GOT3 (cell line): ENCODE measurements around the gene CASP8.
A peak's percentile ranks its signal among the peaks of the same experiment; 100 is the strongest.
"Not testable (repeated sequence)": the region's sequence is repeated elsewhere in the genome, so short reads cannot be mapped to it uniquely, and the experiment has no call there.

ENCODE experiments used
- DNase-seq: peaks from one replicate; lab custom pipeline; 2025; ENCODE audit warnings: mixed read lengths; lab: John Stamatoyannopoulos, UW

Gene CASP8

DNA sequence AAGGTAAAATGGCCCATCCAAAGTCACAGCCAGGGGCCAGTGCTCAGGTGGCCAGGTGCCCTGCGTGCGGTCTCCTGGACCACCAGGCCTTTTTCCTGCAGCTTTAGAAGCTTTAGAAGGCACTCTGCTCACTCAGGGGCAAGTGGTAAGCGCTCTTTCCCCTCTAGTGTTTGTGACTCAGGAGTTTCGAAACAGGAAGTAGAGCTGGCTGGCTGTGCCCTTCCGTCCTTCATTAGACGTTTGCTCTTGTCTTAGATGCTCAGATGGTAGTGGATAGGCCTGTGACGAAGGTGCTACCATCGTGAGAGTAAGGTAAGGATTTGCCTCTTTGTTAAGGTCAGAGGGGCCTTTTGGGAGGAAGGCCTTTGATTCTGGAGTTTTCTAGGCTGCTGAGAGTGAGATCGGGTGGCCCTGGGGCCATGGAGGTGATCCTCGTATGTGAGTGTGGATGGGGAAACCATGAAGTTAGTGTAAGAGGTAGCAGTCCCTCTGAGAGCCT is at the start of gene CASP8:
Gene CASP8, plus strand, starts transcription at position 235 of the 499 bp plus-strand sequence. CDS start 5,951 bp downstream, outside the sequence.
- no peak for DNase-seq

DNA sequence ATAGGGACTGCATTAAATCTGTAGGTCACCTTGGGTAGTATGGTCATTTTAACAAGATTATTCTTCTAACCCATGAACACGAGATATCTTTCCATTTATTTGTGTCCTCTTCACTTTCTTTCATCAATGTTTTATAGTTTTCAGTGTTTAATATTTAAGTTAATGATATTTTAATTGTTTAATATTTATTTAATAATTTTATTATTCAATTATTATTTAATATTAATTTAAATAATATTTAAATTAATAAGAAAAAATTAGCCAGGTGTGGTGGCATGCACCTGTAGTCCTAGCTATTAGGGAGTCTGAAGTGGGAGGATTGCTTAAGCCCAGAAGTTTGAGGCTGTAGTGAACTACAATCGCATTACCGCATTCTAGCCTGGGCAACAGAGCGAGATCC is 44.4 kb upstream of the CASP8 start:
- no peak for DNase-seq

DNA sequence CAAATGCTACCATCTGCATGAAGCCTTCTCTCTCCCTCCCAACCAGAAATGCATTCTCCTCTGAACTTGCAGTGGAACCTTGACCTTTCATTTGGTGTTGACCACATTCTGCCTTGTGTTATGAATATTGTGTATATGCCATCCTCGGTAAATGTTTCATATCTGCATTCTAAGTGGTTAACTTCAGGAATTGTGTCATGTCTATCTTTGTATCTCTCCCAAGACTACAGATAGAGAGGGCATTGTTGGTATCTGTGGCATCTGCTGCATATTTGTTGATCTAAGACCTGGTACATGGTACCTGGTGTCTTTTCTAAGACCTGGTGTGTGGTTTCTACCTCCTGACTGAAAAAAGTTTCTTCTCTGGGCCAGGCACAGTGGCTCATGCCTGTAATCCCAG is 43.4 kb upstream of the CASP8 start:
- DNase-seq: no peak

DNA sequence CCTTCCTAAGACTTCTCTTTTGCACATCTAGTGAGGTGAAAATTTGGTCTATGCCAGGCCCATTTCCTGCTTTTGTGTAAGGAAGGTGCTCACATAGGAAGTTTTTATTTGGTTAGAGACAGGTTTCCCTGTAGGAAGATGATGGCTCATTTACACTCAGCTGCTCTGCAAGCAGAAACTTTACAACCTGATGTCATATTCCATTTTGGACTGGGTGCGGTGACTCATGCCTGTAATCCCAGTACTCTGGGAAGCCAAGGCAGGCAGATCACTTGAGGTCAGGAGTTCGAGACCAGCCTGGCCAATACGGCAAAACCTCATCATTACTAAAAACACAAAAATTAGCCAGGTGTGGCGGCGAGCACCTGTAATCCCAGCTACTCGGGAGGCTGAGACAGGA is 41.6 kb upstream of the CASP8 start:
- DNase-seq: no peak

DNA sequence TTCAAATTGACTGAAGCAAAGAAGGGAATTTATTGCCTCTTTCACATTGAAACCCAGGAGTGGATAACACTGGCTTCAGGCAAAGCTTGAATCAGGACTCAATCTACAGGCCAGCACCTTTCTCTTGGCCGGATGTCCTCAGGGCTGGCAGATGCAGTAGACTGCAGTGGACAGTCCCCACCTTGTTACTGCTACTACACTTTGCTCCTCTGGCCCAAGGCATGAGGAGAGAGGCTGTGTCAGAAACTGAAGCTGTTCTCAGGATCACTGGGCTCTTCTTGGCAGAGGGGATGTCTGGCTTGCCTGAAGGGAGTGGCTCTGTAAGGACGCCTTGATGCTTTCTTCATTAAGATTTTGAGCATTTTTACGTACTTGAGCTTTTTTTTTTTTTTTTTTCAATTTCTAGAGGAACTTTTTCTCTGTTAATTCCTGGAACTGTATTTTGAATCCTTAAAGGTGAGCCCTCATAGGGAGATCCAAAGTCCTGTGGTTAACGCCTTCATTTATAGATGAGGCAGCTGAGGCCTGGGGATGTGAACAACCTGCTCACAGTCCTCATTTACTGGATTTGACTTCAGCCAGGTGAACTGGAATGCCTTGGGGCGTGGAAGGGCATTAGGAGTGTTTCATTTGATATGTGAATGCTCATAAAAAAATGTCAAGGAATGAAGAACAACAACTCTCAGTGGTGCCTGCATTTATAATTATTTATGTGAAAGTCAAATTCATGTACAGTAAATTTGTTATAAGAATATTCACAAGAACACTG is 40.8 kb upstream of the CASP8 start:
- no peak for DNase-seq

DNA sequence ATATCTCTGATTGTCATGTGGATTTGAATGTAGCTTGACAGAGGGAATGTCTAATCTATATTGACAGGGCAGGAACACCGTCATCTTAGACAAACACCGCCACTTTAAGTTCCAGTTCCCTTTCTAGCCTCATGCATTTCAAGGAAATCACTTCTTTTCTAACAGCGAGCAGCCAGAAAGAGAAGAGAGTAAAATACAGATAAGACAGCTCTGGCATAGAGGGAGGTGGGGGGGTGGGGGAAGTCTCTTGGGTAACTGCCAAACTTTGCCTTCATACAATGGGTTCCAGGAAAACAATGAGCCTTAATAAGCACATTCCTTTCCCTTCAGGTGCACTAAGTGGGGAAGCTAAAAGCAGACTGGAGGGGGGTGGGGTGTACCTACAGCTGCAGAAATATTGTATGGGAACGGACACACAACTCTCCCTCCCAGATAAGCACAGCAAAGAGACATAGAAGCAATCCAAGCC is 40.2 kb upstream of the CASP8 start:
- DNase-seq: no peak

DNA sequence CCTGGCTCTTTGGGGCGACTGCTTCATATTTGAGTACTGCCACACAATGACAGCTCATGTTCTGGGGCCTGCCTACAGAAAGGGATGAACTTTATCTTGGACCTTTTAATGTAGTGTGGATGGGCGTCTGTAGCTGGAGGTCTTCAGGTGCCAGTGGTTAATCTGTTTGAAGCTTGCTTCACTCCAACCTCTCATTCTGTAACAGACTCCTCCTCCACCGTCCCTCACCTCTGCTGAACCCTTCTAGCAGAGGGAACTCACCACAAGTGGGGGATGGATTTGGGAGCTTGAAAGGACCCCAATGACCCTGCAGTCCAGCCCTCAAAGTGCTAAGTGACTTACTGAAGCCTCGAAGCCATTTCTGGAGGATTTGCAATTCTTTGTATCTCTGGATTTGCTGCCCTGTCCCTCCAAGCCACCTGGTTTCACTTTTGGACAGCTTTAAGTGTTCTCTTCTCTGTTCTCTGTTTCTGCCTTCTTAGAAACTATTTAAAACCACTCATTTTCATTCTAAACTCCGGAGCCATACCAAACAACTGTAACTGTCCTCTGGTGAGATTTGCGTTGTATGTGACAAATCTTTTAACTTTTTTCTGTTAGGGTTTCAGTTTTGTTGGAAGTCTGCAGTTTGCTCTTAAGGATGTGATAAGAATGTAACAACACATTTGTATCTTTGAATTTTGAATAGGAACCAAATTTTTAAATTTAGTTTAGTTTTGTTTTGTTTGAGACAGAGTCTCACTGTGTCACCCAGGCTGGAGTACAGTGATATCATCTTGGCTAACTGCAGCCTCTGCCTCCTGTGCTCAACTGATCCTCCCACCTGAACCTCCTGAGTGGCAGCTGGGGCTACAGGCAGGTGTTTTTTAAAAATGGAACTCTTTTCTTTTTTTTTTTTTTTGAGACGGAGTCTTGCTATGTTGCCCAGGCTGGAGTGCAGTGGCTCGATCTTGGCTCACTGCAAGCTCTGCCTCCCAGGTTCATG is 37.0 kb upstream of the CASP8 start:
- DNase-seq: no peak

DNA sequence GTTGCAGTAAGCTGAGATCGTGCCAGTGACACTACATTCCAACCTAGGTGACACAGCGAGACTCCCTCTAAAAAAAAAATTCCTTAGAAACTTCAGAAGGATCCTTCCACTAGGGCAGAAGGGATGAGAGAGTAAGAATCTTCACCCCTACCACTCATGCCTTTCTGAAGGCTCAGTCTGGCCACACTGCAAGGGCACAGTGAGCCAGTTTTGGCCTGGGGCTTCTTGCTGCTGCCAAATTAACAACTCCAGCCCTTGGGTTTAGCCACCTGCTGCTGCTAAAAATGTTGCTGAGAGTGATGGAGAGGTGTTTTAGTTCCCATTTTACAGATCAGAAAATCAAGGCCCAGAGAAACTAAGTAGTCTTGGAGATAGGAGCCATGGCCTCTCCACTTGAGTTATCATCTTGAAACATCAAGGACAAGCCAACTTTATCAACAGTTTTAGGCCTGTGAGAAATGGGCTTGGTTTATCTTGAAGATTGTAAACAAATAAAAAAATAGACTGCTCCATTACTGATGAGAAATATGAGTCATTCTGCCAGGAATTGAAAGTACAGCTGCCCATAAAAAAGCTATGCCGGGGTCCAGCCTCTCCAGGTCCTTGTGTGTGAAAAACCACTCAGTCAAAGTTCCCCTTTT is 31.9 kb upstream of the CASP8 start:
- DNase-seq: no peak

DNA sequence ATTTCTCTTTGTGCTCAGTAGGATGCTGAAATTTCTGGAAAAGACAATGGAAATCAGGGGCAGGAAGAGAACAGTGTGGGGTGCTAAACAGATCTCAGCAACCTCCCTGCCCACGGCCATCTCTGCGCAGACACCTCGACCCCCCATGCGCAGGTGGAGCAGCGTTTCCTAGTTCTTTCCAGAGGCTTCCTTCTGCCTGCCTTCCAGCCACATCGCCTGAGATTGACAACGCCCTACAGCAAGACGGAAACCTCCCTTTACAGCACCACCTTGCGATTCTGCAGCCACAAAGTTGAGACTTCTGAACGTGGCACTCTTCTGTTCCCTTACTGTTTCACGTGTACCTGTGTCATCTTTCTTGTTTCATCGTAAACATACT is 31.4 kb upstream of the CASP8 start:
- DNase-seq: no peak

DNA sequence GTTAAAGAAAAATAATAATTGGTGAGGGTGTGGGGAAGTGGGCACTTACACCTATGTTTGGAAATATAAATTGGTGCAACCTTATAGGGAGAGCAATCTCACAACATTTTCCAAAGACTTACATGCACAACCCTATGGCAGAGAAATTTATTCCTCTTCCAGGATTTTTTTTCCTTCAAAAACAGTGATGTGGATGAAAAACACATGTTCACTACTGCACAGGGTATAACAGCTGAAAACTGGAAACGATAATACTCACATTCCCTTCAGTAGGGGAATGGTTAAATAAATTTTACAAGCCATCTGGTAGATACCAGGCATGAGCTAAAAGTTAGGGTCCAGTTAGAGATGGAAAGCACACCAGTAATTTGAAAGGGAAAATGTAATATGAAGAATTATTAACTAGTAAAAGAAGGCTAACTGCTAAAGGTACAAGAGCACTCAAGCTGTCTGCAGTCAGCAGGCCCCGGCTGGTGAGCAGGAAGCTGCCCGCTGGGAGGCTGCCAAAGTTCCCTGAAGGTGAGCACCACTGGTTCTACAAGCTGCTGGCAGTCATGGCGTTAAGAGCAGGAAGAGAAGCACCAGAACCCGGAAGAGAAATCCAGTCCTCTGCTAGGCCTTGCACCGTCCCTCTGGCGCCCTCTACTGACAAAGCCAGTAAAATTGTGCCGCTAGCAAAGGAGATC is 28.4 kb upstream of the CASP8 start:
- peak; percentile 54 for DNase-seq

DNA sequence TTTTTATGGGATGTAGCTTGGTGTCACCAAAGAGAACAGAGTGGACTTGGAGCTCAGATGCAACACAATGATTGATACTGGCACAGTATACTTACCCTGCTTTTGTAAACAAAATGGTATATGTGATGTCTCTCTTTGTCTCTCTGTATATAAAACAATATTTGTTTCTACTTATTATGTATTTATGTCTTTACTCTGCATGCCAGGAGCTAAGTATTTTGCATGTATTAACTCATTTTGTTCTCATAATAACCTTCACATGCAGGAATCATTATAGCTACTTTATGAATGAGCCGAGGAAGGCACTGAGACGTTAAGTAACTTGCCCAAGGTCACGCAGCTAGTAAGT is 27.9 kb upstream of the CASP8 start:
- DNase-seq: no peak

DNA sequence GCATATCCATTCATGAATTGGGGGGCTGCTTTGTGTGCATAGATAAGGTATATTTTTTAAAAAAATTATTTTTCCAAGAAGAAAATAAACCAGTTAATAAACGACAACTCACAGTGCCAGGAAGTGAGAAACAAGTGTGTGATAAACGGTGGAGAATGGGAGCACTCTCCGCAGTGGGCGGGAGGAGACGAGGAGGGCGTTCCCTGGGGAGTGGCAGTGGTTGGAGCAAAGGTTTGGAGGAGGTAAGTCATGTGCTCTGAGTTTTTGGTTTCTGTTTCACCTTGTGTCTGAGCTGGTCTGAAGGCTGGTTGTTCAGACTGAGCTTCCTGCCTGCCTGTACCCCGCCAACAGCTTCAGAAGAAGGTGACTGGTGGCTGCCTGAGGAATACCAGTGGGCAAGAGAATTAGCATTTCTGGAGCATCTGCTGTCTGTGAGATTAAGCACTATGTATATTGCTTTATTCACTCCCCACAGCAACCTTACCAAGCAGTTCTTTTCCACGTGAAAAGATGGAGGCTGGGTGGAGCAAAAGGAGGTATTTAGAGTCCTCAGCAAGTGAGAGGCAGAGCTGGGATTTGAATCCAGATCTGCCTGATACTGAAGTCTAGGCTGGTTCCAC is 27.0 kb upstream of the CASP8 start:
- no peak for DNase-seq

DNA sequence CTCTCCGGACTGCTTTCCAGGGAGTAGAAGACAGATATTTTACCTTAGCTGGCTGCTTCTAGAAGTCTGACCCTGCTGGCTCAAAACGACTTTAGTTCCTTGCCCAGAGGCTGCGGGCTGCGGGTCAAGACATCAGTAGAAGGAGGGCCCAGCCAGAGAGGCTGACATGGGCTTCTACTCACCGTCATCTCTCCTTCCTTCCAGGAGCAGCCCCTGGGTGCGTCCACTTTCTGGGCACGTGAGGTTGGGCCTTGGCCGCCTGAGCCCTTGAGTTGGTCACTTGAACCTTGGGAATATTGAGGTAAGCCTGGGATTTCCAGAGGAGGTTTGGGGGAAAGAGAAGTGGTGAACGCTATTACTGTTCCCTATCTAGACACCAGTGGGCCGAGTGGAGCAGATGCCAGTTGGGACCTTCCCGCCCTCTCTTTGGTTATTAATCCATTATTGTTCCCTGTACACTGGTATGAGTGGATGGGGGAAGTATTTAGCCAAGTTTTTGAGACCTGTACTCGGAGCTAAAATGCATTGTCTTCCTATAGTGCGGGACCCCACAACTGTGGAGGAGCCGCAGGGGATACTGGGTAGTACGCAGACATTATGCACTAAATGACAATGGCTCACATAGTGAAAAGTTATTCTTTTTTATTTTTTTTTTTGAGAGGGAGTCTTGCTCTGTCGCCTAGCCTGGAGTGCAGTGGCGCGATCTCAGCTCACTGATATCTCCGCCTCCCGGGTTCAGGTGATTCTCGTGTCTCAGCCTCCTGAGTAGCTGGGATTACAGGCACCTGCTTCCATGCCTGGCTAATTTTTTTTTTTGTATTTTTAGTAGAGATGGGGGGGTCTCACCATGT is 26.3 kb upstream of the CASP8 start:
- no peak for DNase-seq

DNA sequence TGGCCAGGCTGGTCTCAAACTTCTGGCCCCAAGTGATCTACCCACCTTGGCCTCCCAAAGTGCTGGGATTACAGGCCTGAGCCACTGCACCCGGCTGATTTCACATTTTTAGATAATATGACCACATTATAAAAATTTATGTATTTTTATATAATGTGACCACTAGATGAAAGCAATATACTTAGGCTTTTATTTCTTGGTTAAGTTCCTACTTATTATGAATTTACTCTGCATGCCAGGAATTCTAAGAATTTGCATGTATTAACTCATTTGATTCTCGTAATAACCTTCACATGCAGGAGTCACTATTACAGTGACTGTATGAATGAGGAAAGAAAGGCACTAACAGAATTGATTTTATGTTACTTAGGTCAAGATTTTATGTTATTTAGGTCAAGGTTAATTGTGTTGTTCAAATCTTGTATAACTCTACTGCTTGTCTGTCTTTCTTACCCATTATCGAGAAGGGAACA is 25.6 kb upstream of the CASP8 start:
- DNase-seq: no peak

DNA sequence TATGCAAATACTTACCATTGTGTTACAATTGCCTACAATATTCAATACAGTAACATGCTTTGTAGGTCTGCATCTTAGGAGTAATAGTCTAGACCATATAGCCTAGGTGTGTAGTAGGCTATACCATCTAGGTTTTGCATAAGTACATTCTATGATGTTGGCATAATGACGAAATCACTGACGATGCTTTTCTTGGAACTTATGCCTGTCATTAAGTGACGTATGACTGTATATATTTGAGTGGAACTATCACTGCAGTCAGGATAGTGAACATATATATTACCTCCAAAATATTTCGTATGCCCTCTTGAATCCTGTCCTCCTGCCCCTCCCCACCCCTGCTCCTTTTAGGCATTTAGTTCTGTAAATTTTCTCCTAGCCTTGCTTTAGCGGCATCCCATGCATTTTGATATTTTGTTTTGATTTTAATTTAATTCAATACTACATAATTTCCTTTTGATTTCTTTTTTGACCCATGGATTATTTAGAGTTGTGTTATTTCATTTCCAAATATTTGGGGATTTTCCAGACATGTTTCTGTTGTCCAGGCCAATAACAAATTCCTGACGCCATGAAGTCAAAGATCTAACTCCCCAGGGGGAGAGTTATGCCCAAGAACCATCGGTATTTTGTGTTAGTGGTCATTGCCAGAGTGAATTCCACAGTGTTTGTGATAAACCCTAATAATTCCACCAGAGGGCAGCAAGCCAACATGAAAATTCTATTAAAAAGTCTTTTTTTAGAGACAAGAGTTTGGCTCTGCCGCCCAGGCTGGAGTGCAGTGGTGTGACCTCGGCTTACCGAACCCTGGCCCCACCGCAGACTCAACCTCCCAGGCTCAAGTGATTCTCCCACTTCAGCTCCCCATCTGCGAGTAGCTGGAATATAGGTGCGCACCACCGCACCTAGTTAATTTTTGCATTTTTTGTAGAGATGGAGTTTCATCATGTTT is 24.2 kb upstream of the CASP8 start:
- DNase-seq: no peak

DNA sequence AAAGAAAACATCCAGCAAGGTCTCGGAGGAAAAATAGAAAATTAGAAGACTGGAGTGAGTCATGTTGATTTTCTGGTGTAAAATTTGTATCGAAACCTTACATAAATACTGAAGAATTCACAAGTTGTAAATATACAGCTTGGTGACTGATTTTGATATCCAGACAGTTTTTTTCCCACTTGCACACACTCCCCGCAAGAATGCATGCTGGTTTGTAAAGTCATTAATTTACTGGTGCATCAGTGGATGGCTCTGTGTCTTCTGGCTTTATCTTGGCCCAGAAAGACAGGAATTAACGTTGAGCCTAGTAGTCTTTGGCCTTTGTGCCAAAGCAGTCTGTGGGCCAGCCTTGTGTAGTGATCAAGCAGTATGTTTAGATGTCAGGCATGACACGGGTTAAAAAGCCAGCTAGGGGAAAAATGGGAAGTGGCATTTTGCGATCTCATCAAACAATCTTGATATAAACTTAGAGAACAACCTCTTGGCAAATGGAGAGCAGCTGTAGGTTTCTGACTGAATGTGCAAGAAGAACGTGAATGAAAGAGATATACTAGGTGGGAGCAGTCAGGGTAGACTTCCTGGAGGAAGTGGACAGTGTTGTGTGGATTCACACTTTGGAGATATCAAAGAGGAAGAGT is 22.7 kb upstream of the CASP8 start:
- DNase-seq: no peak

DNA sequence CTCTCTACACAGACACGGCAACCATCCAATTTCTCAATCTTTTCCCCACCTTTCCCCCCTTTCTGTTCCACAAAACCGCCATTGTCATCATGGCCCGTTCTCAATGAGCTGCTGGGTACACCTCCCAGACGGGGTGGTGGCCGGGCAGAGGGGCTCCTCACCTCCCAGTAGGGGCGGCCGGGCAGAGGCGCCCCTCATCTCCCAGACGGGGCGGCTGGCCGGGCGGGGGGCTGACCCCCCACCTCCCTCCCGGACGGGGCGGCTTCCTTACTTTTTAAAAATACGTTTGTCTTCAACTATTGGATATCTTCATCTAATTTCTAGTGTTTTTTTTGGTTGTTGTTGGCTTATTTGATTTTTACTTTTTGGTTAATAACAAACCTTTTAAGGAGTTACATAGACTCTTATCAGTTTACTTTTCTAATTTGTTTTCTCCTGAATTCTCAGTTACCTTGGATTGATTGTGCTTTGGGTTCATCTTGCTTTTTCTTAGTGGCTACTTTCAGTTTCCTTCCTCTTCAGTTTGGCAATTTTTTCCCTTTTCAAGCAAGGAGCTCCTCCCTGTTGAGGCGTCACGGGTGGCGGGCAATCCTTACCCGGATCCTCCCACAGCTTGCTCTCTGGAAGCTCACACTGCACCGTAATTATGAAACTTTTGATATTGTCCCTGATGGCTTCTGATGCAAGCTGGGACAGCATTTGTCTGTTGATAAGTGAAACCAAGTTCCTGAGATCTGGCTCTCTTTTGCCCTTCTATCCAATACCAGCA is 21.0 kb upstream of the CASP8 start:
- not testable (repeated sequence) for DNase-seq
